WTC11 (cell line): Measurements from ENCODE around the gene GLYAT. TPM values are rescaled to one million over a fixed set of nuclear protein-coding genes. Genes with fewer than 3 reads are reported as not detected.

Experiments
- ATAC-seq: fragments of 200-7000 bp; cut with Tn5 transposase; 2 replicates; pipeline ENCODE4 v1.10.0; 2021; ENCODE audit warnings: mild to moderate bottlenecking, moderate library complexity
- Bru-seq: library from RNA; stranded (reverse); fragments of 400-500 nt; gene quantifications from one replicate; lab custom pipeline; 2021; lab: Mats Ljungman, UMichigan
- CTCF ChIA-PET: fragments of 300-600 bp; sonication (Branson Sonifier 250); formaldehyde crosslinking; loops from one replicate; lab custom pipeline; 2021; ENCODE audit warnings: antibody characterized with exemption; lab: Charles Lee
- POLR2A ChIA-PET: fragments of 350-600 bp; sonication (Branson Sonifier 250); formaldehyde crosslinking; loops from one replicate; lab custom pipeline; 2021; ENCODE audit warnings: antibody characterized with exemption; lab: Charles Lee
- DNase-seq: peaks from one replicate; pipeline ENCODE4 v3.0.0; 2021; ENCODE audit warnings: low spot score
- H3K27ac Mint-ChIP-seq: 2 replicates; pipeline ENCODE4 v1.8.0; 2021; ENCODE audit warnings: mixed read lengths
- H3K27me3 Mint-ChIP-seq: 2 replicates; pipeline ENCODE4 v1.8.0; 2021; ENCODE audit warnings: low read depth, mild to moderate bottlenecking, moderate library complexity, mixed read lengths
- H3K36me3 Mint-ChIP-seq: 2 replicates; pipeline ENCODE4 v1.8.0; 2021; ENCODE audit warnings: mixed read lengths
- H3K4me1 Mint-ChIP-seq: 2 replicates; pipeline ENCODE4 v1.8.0; 2022; ENCODE audit warnings: mixed read lengths
- H3K4me3 Mint-ChIP-seq: 2 replicates; pipeline ENCODE4 v1.8.0; 2021; ENCODE audit warnings: mild to moderate bottlenecking, moderate library complexity, mixed read lengths
- H3K9me3 Mint-ChIP-seq: 2 replicates; pipeline ENCODE4 v1.8.0; 2021; ENCODE audit warnings: mixed read lengths
- CREB1 ChIP-seq: sonication (generic); formaldehyde crosslinking; IDR thresholded peaks from 2 replicates; pipeline ENCODE4 v1.8.0; 2023; ENCODE audit warnings: mild to moderate bottlenecking, missing genetic modification reagents
- ELF4 ChIP-seq: sonication (generic); formaldehyde crosslinking; IDR thresholded peaks from 2 replicates; pipeline ENCODE4 v1.8.1; 2022; ENCODE audit warnings: low read depth, mild to moderate bottlenecking, moderate library complexity, missing genetic modification reagents
- ESRRA ChIP-seq: sonication (generic); formaldehyde crosslinking; IDR thresholded peaks from 2 replicates; pipeline ENCODE4 v1.8.1; 2022; ENCODE audit warnings: mild to moderate bottlenecking, missing genetic modification reagents, borderline replicate concordance
- GABPB1 ChIP-seq: sonication (generic); formaldehyde crosslinking; IDR thresholded peaks from 2 replicates; pipeline ENCODE4 v1.8.1; 2023; ENCODE audit warnings: mild to moderate bottlenecking, missing genetic modification reagents
- IRF2 ChIP-seq: sonication (generic); formaldehyde crosslinking; IDR thresholded peaks from 2 replicates; pipeline ENCODE4 v1.8.0; 2022; ENCODE audit warnings: low read depth, missing genetic modification reagents, borderline replicate concordance
- KAT7 ChIP-seq: sonication (generic); formaldehyde crosslinking; IDR thresholded peaks from 2 replicates; pipeline ENCODE4 v1.8.1; 2023; ENCODE audit warnings: missing genetic modification reagents, mild to moderate bottlenecking, borderline replicate concordance
- MXD4 ChIP-seq: fragments of 250-450 bp; sonication (Bioruptor Pico); IDR thresholded peaks from 2 replicates; pipeline ENCODE4 v1.8.0; 2021; ENCODE audit warnings: mild to moderate bottlenecking, moderate library complexity, borderline replicate concordance
- OVOL2 ChIP-seq: fragments of 250-450 bp; sonication (Bioruptor Pico); IDR thresholded peaks from 2 replicates; pipeline ENCODE4 v1.9.0; 2021; ENCODE audit warnings: mild to moderate bottlenecking, borderline replicate concordance
- PRRX2 ChIP-seq: fragments of 250-450 bp; sonication (Bioruptor Pico); IDR thresholded peaks from 2 replicates; pipeline ENCODE4 v1.8.0; 2021; ENCODE audit warnings: mild to moderate bottlenecking
- TCF7 ChIP-seq: sonication (generic); formaldehyde crosslinking; IDR thresholded peaks from 2 replicates; pipeline ENCODE4 v1.8.0; 2022; ENCODE audit warnings: mild to moderate bottlenecking, low read depth, missing genetic modification reagents, moderate library complexity
- ZNF121 ChIP-seq: sonication (generic); formaldehyde crosslinking; IDR thresholded peaks from 2 replicates; pipeline ENCODE4 v1.8.0; 2023; ENCODE audit warnings: missing genetic modification reagents
- ZNF232 ChIP-seq: sonication (generic); formaldehyde crosslinking; IDR thresholded peaks from 2 replicates; pipeline ENCODE4 v1.8.0; 2022; ENCODE audit warnings: mild to moderate bottlenecking, missing genetic modification reagents
- ZNF263 ChIP-seq: sonication (generic); formaldehyde crosslinking; IDR thresholded peaks from 2 replicates; pipeline ENCODE4 v1.8.1; 2022; ENCODE audit warnings: low read depth, mild to moderate bottlenecking, moderate library complexity, missing genetic modification reagents
- ZNF416 ChIP-seq: fragments of 250-450 bp; sonication (Bioruptor Pico); IDR thresholded peaks from 2 replicates; pipeline ENCODE4 v1.9.0; 2021; ENCODE audit warnings: mild to moderate bottlenecking, inconsistent platforms
- ZNF671 ChIP-seq: fragments of 250-450 bp; sonication (Bioruptor Pico); IDR thresholded peaks from 2 replicates; pipeline ENCODE4 v1.8.0; 2021; ENCODE audit warnings: mild to moderate bottlenecking
- long read RNA-seq, 3 experiments: library from RNA in 1 of 3; library from capped mRNA in 1 of 3; library from polyadenylated mRNA in 1 of 3; unstranded in 2 of 3; stranded (forward) in 1 of 3; transcript quantifications; one replicate each; pipeline ENCODE4 v2.0.0, GENCODE V29; 2021
- total RNA-seq: library from RNA; stranded (reverse); gene quantifications from 3 replicates; pipeline ENCODE4 v1.2.3, GENCODE V29; 2021
- TF ChIP-seq, protein P1 (sequence below): sonication (generic); formaldehyde crosslinking; IDR thresholded peaks from 2 replicates; pipeline ENCODE4 v1.8.1; 2022; ENCODE audit warnings: low read depth, mild to moderate bottlenecking, moderate library complexity, missing genetic modification reagents, borderline replicate concordance
- TF ChIP-seq, protein P2 (sequence below): sonication (generic); formaldehyde crosslinking; IDR thresholded peaks from 2 replicates; pipeline ENCODE4 v1.8.0; 2022; ENCODE audit warnings: mild to moderate bottlenecking, missing genetic modification reagents
- TF ChIP-seq, protein P3 (sequence below): sonication (generic); formaldehyde crosslinking; IDR thresholded peaks from 2 replicates; pipeline ENCODE4 v1.8.1; 2023; ENCODE audit warnings: mild to moderate bottlenecking, missing genetic modification reagents
- TF ChIP-seq, protein P4 (sequence below): sonication (generic); formaldehyde crosslinking; IDR thresholded peaks from 2 replicates; pipeline ENCODE4 v1.8.1; 2022; ENCODE audit warnings: low read depth, missing genetic modification reagents, borderline replicate concordance
- TF ChIP-seq, protein P5 (sequence below): sonication (generic); formaldehyde crosslinking; IDR thresholded peaks from 2 replicates; pipeline ENCODE4 v1.8.1; 2022; ENCODE audit warnings: mild to moderate bottlenecking, missing genetic modification reagents, moderate library complexity, borderline replicate concordance
- TF ChIP-seq, protein P6 (sequence below): sonication (generic); formaldehyde crosslinking; IDR thresholded peaks from 2 replicates; pipeline ENCODE4 v1.8.1; 2023; ENCODE audit warnings: mild to moderate bottlenecking, missing genetic modification reagents, moderate library complexity
- TF ChIP-seq, protein P7 (sequence below): fragments of 250-450 bp; sonication (Bioruptor Pico); IDR thresholded peaks from 2 replicates; pipeline ENCODE4 v1.9.0; 2021; ENCODE audit warnings: mild to moderate bottlenecking

The GLYAT gene, protein sequence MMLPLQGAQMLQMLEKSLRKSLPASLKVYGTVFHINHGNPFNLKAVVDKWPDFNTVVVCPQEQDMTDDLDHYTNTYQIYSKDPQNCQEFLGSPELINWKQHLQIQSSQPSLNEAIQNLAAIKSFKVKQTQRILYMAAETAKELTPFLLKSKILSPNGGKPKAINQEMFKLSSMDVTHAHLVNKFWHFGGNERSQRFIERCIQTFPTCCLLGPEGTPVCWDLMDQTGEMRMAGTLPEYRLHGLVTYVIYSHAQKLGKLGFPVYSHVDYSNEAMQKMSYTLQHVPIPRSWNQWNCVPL
- total RNA-seq (0.32 TPM in 1 of 3 replicates, not detected in the others), Bru-seq, nascent RNA (percentile 4 among the genes with signal in this experiment)
- long read RNA-seq, experiment 1, result 0 reads
- long read RNA-seq, experiment 2, result 0 reads
- long read RNA-seq, experiment 3, result 0 reads

DNA sequence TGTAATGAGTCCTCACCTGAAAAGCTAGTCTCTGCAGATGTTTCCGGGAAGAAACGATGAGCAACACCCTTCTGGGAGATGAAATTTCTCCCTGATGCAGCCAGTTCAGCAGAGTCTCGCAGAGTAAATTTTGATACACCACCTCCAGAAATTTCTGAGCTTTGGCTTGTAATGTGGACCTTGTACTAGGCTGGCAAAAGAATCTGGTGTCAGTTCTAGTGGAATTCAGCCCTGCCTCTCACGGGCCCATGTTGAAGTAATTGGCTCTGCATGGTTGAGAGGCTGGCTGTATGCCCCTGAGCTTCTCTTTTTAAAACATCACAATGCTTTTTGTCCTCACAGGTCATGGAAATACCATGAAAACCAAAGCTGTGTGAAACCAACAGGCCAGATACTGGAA is at the start of gene GLYAT:
Gene GLYAT (minus strand): TSS at position 125 of the 400 bp plus-strand sequence. CDS start 7,447 bp downstream, outside the sequence.
- peaks cover 83% of the 10 kb centered on the region for H3K9me3 Mint-ChIP-seq
- H3K4me1 Mint-ChIP-seq, result no peaks in the 10 kb centered on the region

DNA sequence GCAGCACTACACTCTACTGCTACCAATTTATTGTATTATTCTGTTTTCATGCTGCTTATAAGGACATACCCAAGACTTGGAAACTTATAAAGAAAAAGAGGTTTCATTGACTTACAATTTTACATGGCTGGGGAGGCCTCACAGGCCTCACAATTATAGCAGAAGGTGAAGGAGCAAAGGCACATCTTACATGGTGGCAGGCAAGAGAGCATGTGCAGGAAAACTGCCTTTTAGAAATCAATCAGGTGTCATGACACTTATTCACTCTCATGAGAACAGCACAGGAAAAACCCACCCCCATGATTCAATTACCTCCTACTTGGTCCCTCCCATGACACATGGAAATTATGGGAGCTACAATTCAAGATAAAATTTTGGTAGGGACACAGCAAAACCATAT is 49.6 kb upstream of the GLYAT start:
- H3K4me3 Mint-ChIP-seq, result no peak overlapping the region
- peaks cover 6% of the 10 kb centered on the region; the same call in 1 of the 2 replicates for H3K27me3 Mint-ChIP-seq
- POLR2A ChIA-PET, result no interaction called here
- no peak overlapping the region for H3K27ac Mint-ChIP-seq
- H3K36me3 Mint-ChIP-seq, result peaks cover 31% of the 10 kb centered on the region
- ATAC-seq (no peak), DNase-seq (no peak)
- peaks cover 83% of the 10 kb centered on the region for H3K9me3 Mint-ChIP-seq
- H3K4me1 Mint-ChIP-seq, result no peaks in the 10 kb centered on the region
- CTCF ChIA-PET, result no interaction called here
- TF ChIP-seq KAT7 (no peak), ZNF416 (no peak), TCF7 (CRISPR knock-in tag) (no peak), ESRRA (CRISPR knock-in tag) (no peak), ZNF671 (CRISPR knock-in tag) (no peak), MXD4 (CRISPR knock-in tag) (no peak), ELF4 (CRISPR knock-in tag) (no peak), OVOL2 (CRISPR knock-in tag) (no peak), CREB1 (CRISPR knock-in tag) (no peak)
- TF ChIP-seq, protein P1, sequence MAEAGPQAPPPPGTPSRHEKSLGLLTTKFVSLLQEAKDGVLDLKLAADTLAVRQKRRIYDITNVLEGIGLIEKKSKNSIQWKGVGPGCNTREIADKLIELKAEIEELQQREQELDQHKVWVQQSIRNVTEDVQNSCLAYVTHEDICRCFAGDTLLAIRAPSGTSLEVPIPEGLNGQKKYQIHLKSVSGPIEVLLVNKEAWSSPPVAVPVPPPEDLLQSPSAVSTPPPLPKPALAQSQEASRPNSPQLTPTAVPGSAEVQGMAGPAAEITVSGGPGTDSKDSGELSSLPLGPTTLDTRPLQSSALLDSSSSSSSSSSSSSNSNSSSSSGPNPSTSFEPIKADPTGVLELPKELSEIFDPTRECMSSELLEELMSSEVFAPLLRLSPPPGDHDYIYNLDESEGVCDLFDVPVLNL, result no peak
- TF ChIP-seq, protein P2, sequence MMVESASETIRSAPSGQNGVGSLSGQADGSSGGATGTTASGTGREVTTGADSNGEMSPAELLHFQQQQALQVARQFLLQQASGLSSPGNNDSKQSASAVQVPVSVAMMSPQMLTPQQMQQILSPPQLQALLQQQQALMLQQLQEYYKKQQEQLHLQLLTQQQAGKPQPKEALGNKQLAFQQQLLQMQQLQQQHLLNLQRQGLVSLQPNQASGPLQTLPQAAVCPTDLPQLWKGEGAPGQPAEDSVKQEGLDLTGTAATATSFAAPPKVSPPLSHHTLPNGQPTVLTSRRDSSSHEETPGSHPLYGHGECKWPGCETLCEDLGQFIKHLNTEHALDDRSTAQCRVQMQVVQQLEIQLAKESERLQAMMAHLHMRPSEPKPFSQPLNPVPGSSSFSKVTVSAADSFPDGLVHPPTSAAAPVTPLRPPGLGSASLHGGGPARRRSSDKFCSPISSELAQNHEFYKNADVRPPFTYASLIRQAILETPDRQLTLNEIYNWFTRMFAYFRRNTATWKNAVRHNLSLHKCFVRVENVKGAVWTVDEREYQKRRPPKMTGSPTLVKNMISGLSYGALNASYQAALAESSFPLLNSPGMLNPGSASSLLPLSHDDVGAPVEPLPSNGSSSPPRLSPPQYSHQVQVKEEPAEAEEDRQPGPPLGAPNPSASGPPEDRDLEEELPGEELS, result no peak

More for the DNA sequence above, at the start of gene GLYAT:
- no peak for ATAC-seq
- TF ChIP-seq, protein P3, sequence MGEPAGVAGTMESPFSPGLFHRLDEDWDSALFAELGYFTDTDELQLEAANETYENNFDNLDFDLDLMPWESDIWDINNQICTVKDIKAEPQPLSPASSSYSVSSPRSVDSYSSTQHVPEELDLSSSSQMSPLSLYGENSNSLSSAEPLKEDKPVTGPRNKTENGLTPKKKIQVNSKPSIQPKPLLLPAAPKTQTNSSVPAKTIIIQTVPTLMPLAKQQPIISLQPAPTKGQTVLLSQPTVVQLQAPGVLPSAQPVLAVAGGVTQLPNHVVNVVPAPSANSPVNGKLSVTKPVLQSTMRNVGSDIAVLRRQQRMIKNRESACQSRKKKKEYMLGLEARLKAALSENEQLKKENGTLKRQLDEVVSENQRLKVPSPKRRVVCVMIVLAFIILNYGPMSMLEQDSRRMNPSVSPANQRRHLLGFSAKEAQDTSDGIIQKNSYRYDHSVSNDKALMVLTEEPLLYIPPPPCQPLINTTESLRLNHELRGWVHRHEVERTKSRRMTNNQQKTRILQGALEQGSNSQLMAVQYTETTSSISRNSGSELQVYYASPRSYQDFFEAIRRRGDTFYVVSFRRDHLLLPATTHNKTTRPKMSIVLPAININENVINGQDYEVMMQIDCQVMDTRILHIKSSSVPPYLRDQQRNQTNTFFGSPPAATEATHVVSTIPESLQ (CRISPR knock-in tag), result no peak
- TF ChIP-seq GABPB1 (CRISPR knock-in tag) (no peak), TCF7 (CRISPR knock-in tag) (no peak), ZNF121 (no peak), ZNF671 (CRISPR knock-in tag) (no peak), IRF2 (CRISPR knock-in tag) (no peak), ZNF263 (CRISPR knock-in tag) (no peak), KAT7 (no peak), ZNF232 (CRISPR knock-in tag) (no peak), PRRX2 (CRISPR knock-in tag) (no peak)
- TF ChIP-seq, protein P4, sequence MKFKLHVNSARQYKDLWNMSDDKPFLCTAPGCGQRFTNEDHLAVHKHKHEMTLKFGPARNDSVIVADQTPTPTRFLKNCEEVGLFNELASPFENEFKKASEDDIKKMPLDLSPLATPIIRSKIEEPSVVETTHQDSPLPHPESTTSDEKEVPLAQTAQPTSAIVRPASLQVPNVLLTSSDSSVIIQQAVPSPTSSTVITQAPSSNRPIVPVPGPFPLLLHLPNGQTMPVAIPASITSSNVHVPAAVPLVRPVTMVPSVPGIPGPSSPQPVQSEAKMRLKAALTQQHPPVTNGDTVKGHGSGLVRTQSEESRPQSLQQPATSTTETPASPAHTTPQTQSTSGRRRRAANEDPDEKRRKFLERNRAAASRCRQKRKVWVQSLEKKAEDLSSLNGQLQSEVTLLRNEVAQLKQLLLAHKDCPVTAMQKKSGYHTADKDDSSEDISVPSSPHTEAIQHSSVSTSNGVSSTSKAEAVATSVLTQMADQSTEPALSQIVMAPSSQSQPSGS (CRISPR knock-in tag), result no peak
- TF ChIP-seq, protein P5, sequence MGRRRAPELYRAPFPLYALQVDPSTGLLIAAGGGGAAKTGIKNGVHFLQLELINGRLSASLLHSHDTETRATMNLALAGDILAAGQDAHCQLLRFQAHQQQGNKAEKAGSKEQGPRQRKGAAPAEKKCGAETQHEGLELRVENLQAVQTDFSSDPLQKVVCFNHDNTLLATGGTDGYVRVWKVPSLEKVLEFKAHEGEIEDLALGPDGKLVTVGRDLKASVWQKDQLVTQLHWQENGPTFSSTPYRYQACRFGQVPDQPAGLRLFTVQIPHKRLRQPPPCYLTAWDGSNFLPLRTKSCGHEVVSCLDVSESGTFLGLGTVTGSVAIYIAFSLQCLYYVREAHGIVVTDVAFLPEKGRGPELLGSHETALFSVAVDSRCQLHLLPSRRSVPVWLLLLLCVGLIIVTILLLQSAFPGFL (CRISPR knock-in tag), result no peak
- TF ChIP-seq, protein P6, sequence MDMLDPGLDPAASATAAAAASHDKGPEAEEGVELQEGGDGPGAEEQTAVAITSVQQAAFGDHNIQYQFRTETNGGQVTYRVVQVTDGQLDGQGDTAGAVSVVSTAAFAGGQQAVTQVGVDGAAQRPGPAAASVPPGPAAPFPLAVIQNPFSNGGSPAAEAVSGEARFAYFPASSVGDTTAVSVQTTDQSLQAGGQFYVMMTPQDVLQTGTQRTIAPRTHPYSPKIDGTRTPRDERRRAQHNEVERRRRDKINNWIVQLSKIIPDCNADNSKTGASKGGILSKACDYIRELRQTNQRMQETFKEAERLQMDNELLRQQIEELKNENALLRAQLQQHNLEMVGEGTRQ (CRISPR knock-in tag), result no peak
- TF ChIP-seq, protein P7, sequence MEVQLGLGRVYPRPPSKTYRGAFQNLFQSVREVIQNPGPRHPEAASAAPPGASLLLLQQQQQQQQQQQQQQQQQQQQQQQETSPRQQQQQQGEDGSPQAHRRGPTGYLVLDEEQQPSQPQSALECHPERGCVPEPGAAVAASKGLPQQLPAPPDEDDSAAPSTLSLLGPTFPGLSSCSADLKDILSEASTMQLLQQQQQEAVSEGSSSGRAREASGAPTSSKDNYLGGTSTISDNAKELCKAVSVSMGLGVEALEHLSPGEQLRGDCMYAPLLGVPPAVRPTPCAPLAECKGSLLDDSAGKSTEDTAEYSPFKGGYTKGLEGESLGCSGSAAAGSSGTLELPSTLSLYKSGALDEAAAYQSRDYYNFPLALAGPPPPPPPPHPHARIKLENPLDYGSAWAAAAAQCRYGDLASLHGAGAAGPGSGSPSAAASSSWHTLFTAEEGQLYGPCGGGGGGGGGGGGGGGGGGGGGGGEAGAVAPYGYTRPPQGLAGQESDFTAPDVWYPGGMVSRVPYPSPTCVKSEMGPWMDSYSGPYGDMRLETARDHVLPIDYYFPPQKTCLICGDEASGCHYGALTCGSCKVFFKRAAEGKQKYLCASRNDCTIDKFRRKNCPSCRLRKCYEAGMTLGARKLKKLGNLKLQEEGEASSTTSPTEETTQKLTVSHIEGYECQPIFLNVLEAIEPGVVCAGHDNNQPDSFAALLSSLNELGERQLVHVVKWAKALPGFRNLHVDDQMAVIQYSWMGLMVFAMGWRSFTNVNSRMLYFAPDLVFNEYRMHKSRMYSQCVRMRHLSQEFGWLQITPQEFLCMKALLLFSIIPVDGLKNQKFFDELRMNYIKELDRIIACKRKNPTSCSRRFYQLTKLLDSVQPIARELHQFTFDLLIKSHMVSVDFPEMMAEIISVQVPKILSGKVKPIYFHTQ, result no peak
- TF ChIP-seq, all 79 proteins: peak for 0
- H3K27me3 Mint-ChIP-seq, result peaks cover 12% of the 10 kb centered on the region
- H3K27ac Mint-ChIP-seq, result no peak within 1 kb of the TSS
- peaks cover 17% of the 10 kb centered on the region for H3K36me3 Mint-ChIP-seq
- ChIA-PET CTCF (no interaction called here), POLR2A (no interaction called here)
- no peak within 1 kb of the TSS for H3K4me3 Mint-ChIP-seq
- DNase-seq, result no peak
